ENCODE results near the gene TMEM40.
"Not testable (repeated sequence)": the region's sequence is repeated elsewhere in the genome, so short reads cannot be mapped to it uniquely, and the experiment has no call there.

The TMEM40 gene

DNA sequence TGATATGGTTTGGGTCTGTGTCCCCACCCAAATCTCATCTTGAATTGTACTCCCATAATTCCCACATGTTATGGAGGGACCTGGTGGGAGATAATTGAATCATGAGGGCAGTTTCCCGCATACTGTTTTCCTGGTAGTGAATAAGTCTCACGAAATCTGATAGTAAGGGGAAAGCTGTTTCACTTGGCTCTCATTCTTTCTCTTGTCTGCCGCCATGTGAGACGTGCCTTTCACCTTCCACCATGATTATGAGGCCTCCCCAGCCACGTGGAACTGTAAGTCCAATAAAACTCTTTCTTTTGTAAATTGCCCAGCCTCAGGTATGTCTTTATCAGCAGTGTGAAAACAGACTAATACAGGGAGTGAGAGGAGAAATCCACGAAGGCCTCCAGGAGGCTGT is 16.9 kb upstream of the TMEM40 start:
- not testable (repeated sequence) for DNase-seq (ENCODE audit: low read depth in 2 of 2)

DNA sequence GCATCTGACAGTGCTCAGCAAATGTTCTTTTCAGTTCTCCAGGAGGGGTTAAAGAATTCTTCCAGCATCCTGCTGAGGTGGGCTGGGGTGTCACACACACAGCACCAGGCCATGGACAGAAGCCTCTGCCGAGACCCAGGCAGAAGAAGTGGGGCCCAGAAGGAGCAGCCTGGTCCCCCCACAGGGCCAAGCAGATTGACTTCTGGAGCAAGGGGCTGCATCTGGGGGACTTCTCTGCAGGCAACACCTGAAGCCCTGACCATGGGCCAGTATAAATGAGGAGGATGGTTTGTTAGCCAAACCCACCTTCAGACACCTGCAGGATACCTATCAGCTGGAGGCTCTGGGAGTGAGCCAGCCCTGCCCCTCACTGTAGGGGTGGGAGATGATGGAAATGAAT is 16.2 kb upstream of the TMEM40 start:
- DNase-seq (ENCODE audit: low read depth in 2 of 2): no peak

DNA sequence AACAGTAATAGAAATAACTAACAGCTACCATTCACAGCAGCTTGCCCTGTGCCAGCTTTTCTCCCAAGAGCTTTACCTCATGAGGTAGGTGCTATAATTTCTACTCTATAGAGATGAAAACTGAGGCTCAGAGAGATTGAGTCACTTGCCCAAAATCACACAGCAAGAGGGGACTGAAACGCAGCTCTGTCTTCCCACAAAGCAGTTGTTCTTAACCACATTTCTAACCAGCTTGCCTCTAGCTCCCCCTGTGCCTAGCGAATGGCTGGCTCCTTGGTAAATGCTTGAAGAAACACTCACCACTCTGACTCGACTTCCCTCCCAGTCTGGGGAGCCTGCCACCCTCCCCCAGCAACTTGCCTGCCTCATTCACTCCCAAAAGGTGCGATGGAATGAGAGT is 15.6 kb upstream of the TMEM40 start:
- no peak for DNase-seq (ENCODE audit: low read depth in 2 of 2)

- DNase-seq (ENCODE audit: low read depth in 2 of 2): no peak
Measured at GRCh38 chr3:12773710-12774086, 14.6 kb upstream of the TMEM40 start.

DNA sequence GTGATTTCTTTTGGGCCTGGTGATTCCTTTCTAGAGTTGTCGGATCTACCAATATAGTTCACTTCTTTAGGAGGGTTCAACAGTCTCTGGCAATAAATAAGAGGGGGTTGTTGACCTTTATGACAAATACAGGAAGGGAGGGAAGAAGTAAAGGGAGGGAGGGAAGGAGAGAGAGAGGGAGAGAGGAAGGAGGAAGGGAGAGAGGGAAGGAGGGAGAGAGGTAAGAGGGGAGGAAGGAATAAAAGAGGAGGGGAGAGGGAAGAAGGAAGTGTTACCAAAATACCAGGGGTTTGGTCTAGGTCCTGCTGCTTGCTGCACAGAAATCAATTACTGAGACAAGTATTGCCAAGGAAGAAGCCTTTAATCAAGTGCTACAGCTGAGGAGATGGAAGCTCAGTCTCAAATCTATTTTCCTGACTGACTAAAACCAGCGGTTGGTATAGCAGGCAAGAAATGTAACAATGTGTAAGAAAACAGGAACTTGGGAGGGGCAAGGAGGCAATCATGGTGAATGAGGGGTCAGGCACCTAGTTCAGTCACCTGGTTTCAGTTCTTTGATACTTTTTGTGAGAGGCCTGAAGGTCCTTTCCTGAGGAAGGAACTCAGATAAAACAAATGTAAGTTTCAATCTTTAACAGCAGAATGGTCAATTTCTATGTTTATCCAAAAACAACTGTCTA is 14.1 kb upstream of the TMEM40 start:
- no peak for DNase-seq (ENCODE audit: low read depth in 2 of 2)

GRCh38 chr3:12772462-12772861 is 13.4 kb upstream of the TMEM40 start:
- DNase-seq (ENCODE audit: low read depth in 2 of 2): no peak

DNA sequence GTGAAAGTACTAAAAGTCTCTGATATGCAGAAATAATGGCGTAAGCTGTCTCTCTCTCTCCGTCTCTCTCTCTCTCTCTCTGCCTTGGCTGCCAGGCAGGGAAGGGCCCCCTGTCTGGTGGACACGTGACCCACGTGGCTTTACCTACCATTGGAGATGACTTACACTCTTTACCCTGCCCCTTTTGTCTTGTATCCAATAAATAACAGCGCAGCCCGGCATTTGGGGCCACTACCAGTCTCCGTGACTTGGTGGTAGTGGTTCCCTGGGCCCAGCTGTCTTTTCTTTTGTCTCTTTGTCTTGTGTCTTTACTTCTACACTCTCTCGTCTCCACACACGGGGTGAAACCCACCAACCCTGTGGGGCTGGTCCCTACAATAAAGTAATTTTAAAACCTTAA is 12.2 kb upstream of the TMEM40 start:
- DNase-seq (ENCODE audit: low read depth in 2 of 2): no peak

- no peak for DNase-seq (ENCODE audit: low read depth in 2 of 2)
Measured at GRCh38 chr3:12769761-12770160, 10.7 kb upstream of the TMEM40 start.

- no peak for DNase-seq (ENCODE audit: low read depth in 2 of 2)
Measured at GRCh38 chr3:12768579-12769527, 9.8 kb upstream of the TMEM40 start.

DNA sequence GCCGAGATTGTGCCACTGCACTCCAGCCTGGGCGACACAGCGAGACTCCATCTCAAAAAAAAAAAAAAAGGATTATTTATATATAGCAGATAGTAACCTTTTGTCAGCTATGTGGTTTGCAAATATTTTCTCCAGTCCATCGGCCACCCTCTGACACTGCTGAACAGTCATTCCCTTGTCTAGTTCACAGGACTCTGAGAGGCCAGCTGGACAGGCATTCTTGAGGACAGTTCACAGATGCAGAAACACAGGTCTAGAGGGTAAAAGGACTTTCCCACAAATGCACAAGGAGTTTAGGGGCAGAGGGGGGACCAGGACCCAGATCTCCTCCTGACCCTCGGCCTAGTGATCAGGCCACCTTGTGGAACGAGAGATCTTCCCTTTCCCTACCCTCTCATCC is 7.5 kb upstream of the TMEM40 start:
- DNase-seq (ENCODE audit: low read depth in 2 of 2): no peak

- no peak for DNase-seq (ENCODE audit: low read depth in 2 of 2)
Measured at GRCh38 chr3:12764171-12764776, 5.2 kb upstream of the TMEM40 start.

GRCh38 chr3:12759693-12760565 is 870 bp upstream of the TMEM40 start:
- no peak for DNase-seq (ENCODE audit: low read depth in 2 of 2)

GRCh38 chr3:12758025-12758781 is 856 bp downstream of the TMEM40 start:
- no peak for DNase-seq (ENCODE audit: low read depth in 2 of 2)

DNA sequence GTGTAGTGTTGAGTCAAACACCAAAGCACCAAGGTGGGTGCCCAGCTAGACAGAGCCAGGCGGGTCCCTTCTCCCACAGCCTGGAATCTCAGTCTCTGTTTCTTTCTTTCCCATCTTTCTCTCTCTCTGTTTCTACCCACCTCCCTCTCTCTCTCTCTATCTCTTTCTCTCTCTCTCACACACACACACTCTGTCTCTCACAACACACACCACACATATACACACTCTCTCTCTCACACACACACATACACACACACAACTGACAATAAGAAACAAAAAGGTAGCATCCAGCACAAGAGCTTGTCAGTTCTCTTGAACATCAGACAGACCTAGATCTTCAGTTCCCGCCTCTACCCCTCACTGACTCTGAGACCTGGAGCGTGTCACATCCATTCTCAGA is 2.4 kb downstream of the TMEM40 start:
- no peak for DNase-seq (ENCODE audit: low read depth in 2 of 2)

- DNase-seq (ENCODE audit: low read depth in 2 of 2): no peak
Measured at GRCh38 chr3:12756175-12756574, 2.9 kb downstream of the TMEM40 start.

- no peak for DNase-seq (ENCODE audit: low read depth in 2 of 2)
Measured at GRCh38 chr3:12755754-12756153, 3.3 kb downstream of the TMEM40 start.

- no peak for DNase-seq (ENCODE audit: low read depth in 2 of 2)
Measured at GRCh38 chr3:12754313-12754712, 4.7 kb downstream of the TMEM40 start.

GRCh38 chr3:12753275-12754028 is 5.6 kb downstream of the TMEM40 start:
- no peak for DNase-seq (ENCODE audit: low read depth in 2 of 2)

DNA sequence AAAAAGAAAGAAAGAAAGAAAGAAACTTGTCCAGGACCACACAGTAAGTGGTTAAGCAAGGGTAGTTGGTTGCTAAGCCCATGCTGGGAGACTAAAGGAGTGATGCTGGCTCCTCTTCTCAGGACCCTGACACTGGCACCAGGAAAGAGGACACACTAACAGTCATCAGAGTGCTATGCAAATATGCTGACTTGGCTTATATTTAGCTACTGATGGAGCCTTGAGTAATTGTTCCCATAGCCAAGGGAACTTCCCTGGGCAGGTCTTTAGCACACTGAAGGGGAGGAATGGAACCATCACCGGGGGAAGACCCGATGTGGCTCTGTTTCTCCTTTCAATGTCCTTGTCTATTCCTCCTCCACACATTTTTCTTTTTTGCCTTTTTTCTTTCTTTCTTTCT is 6.2 kb downstream of the TMEM40 start:
- no peak for DNase-seq (ENCODE audit: low read depth in 2 of 2)

DNA sequence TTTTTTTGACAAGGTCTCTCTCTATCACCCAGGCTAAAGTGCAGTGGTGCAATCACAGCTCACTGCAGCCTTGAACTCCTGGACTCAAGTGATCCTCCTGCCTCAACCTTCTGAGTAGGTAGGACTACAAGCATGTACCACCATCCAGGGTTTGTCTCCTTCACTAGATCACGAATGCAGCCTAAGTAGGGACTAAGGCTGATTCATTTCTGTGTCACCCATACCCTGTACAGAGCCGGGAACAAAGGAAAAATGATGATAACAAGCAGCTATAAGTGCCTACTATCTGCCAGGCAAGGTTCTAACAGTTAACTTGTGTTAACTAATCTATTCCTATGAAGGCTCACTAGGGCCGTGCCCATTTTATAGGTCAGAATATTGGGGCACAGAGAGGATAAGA is 7.0 kb downstream of the TMEM40 start:
- no peak for DNase-seq (ENCODE audit: low read depth in 2 of 2)
